HCT116 (cell line): ENCODE measurements around the gene RPL34.

Source experiments
- CTCF ChIP-seq, 3 experiments: fragments of 200-600 bp in 1 of 3; sonication (generic) in 1 of 3; IDR thresholded peaks in 2 of 3; conservative IDR thresholded peaks in 1 of 3; 2 replicates each; pipeline ENCODE4 v1.5.1; 2012 to 2017; ENCODE audit warnings: low read depth in 2 of 3, low read length in 2 of 3, antibody characterized with exemption in 1 of 3, borderline replicate concordance in 1 of 3, control low read depth in 1 of 3, mild to moderate bottlenecking in 1 of 3, mixed read lengths in 1 of 3, mixed run types in 1 of 3, moderate library complexity in 1 of 3; ENCODE audit not compliant: insufficient read depth in 1 of 3
- EZH2 ChIP-seq: fragments of 200-600 bp; sonication (generic); IDR thresholded peaks from 2 replicates; pipeline ENCODE4 v1.6.1; 2017; ENCODE audit warnings: antibody characterized with exemption, mixed run types
- JUND ChIP-seq: IDR thresholded peaks from 2 replicates; pipeline ENCODE4 v1.6.1; 2012
- POLR2A ChIP-seq: IDR thresholded peaks from 2 replicates; pipeline ENCODE4 v1.7.0; 2011; ENCODE audit warnings: borderline replicate concordance; ENCODE audit not compliant: insufficient read depth, insufficient read length; ENCODE audit errors: extremely low read depth
- REST ChIP-seq: IDR thresholded peaks from 2 replicates; pipeline ENCODE4 v1.6.1; 2012; ENCODE audit warnings: low read depth

DNA sequence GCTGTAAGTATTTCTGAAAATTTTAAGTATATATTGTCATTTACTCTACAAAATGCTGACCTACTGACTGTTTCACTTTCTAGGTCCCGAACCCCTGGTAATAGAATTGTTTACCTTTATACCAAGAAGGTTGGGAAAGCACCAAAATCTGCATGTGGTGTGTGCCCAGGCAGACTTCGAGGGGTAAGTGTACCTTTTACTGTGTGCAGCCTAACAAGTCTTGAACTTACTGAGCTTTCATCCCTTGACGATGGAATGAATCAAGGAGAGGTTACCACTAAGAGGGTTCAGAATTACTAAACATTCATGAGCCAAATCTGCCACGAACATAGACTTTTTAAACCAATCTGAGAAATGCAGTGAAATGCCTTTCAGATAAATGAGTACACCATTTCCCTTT, 1.6 kb downstream of the RPL34 start:
- TF ChIP-seq CTCF (IDR thresholded peaks at IDR 0.05 in 2 of 3, conservative IDR thresholded peaks at IDR 0.05 in 1 of 3; ENCODE audit: borderline replicate concordance in 1 of 3, insufficient read depth in 1 of 3, low read depth in 2 of 3, low read length in 2 of 3) (no peak), JUND (no peak), REST (no peak), POLR2A (no peak), EZH2 (no peak)
